GM18951 (cell line): Measurements from ENCODE around the gene CDCP2.

Experiments
- POLR2A ChIP-seq: IDR thresholded peaks from 4 replicates; pipeline ENCODE4 v1.6.1; 2011; ENCODE audit warnings: mild to moderate bottlenecking; ENCODE audit not compliant: insufficient read length, insufficient read depth; ENCODE audit errors: extremely low read depth
- in situ Hi-C: fragments of 300-500 bp; cut with MboI; formaldehyde crosslinking; loops from one replicate; pipeline ENCODE4 v1.12.0; 2022; ENCODE audit warnings: low sequenced_read_pairs, mixed read lengths, inconsistent platforms; ENCODE audit not compliant: unreplicated experiment

The CDCP2 gene

DNA sequence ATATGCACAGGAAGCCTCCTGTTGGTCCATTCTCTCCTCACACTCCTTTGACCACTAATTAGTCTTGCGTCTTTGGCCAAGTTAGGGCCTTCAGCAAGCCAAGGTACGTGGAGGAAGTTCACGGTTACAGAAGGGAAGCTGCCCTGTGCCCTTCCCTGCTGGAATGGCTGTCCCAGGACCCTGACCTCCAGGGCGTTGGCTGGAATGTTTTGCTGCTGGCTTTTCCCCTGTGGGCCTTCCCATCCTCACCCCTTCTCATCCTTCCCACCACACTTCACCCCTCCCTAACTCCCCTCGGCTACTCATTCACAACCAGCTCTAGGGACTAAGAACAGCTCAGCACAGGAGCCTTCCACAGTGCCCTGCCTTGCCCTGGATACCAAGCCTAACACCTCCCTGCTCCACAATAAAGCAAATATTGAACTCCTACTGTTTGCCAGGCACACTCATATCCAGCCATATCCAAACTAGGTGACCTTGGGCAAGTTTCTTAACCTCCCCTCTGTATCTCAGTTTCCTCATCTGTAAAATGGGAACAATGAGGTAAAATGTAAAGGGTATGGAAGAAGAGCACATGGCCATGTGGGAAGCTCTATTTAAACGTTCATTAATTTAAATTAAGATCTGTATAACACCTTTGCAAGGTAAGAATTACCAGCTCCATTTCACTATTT, 8.8 kb upstream of the CDCP2 start:
- no peak for TF ChIP-seq POLR2A
- in situ Hi-C loops: no loop called here

DNA sequence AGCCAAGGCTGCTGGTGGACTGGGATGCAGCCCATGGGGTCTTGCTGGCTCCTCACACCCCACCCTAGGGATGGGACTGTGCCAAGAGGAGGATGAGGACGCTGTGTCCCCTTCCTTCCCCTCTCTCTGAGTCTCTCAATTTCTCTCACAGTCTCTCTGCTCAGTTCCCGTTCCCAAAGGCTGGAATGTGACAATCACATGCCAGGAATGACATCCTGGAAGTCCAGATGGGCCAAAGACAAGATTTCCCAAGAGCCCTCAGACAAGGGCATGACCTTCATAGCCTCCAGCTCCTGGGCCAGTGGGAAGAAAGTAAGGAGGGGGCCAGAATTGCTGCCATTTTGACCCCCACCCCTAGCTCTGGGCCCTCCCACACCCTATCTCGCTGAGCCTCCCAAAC, 7.6 kb upstream of the CDCP2 start:
- no peak for TF ChIP-seq POLR2A
- in situ Hi-C loops: no loop called here

DNA sequence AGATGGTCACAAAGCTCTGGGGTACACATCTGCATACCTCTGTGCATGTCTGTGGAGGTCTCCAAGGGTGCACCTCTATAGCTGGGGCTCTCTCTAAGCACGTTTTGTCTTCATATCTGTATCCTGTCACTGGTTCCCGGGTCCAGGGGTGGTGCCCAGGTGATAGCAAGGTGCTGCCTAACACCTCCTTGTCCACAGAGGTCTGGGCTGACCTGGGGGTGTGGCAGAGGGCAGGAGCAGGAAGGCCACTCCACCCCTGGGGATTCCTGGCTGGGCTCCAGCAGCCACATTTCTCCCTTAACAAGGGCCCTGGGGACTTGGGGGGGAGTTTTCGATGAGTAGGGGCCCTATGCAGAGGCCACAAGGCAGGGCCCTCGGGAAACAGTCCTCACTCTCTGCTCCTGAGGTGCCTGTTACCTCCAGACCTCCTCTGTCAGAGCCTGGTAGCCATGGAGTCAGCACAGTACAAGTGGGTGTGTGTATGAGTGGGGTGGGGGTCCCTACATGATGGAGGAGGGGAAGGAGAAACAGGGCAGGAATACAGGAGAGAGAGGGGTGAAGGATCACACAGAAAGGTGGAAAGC, 7.0 kb upstream of the CDCP2 start:
- in situ Hi-C loops: no loop called here
- no peak for TF ChIP-seq POLR2A

DNA sequence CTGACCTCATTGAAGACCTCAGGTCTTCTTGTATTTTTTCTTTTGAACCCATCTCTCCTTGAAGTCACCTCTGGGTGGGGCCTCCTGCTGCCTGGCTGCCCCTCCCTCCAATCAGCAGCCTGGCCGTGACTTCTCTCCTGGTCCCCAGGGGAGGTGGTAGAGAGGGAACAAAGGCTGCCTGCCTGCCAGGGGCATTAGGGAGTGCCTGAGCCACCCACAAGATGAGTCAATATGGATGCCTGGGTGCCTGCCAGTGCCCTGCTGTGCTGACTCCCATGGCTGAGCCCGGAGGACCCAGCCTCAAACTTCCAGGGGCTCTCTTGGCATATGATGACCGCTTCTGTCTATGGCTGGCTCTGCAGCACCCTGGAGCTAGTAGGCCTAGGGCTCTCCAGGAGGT, 5.3 kb upstream of the CDCP2 start:
- TF ChIP-seq POLR2A: no peak
- in situ Hi-C loops: no loop called here

DNA sequence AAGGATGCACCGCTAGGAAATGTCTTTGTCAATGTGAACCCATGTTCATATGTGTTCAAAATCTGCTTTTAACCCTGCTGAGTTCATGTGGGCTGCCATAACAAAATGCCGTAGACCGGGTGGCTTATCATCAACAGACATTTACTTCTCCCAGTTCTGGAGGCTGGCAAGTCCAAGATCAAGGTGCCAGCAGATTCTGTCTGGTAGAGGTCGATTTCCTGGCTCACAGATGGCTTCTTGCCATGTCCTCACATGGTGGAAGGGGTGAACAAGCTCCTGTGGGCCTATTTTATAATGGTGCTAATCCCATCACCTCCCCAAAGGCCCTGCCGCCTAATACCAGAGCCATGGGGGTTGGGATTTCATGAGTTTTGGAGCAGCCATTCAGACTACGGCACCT, 4.6 kb upstream of the CDCP2 start:
- in situ Hi-C loops: no loop called here
- TF ChIP-seq POLR2A: no peak

DNA sequence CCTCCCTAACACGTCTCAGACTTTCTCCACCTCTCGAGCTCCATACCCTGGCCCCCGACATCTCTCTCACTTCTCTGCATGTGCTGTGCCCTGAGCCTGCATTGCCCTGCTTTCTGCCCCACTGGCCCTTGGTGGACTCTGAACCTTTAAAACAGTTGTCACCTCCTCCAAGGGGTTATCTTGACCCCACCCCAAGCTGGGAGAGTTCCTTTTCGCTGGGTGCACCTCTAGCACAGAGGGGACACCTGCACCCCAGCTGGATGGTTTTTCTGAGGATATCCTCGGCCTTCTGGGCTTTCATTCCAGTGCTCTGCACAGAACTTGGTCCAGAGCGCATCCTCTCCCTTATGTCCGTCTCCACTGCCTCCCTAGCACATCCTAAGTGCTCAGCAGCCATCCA, 4.2 kb upstream of the CDCP2 start:
- TF ChIP-seq POLR2A: no peak
- in situ Hi-C loops: no loop called here

DNA sequence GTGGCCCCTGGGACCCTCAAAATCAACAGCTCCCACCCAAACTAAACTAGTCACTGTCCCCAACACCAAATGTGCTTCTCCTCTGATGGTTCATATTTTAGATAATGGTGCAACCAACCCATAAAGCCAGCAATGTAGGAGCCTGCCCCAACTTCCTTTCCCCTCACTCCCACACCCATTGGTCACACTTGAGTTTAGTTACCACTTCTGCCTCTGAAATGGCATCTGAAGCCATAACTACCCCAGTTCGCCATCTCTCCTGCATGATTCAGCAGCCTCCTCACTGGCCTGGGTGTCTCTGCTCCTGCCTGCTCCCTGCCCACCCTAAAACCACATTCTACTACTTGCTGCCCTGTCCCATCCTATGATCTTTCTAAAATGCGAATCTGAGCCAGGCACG, 3.4 kb upstream of the CDCP2 start:
- in situ Hi-C loops: no loop called here
- TF ChIP-seq POLR2A: no peak

DNA sequence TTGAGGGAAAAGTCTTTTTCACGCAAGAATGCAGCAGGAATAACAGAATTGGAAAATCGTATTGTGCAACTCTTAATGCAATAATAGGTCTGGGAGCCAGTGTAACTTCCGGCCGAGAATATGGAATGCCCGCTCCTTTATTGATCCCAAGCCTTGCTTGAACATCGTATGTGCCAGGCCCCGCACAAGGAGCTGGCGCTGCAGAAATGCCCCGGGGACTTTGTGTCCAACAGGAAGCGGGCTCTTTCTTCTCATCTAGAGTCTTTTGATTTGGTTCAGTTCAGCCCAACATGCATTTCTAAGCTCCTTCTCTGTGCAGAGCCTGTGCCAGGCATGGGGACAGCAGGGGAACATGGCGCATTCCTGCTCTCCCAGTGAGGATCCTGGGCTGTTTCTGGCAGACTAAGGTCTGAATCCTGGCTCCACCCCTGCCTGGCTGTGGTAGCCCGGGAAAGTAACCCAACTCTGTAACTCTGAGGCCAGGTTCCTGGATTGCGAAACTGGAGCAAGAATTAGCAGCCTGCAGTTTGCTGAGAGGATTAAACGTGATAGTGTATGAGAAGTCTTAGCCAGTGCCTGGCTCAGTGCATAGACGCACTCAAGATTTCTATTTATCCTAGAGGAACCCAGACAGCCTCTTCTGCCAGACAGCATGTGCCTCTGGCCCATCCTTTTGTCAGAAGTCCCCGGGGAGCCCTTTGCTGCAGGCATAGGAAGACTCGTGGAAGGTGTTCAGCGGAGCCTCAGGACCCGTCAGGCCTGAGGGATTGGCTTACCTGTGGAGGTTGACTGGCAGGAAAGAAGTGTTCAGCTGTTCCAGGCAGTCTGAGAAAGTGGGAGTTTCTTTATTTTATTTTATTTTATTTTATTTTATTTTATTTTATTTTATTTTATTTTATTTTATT, 987 bp upstream of the CDCP2 start:
- no peak for TF ChIP-seq POLR2A
- in situ Hi-C loops: no loop called here

DNA sequence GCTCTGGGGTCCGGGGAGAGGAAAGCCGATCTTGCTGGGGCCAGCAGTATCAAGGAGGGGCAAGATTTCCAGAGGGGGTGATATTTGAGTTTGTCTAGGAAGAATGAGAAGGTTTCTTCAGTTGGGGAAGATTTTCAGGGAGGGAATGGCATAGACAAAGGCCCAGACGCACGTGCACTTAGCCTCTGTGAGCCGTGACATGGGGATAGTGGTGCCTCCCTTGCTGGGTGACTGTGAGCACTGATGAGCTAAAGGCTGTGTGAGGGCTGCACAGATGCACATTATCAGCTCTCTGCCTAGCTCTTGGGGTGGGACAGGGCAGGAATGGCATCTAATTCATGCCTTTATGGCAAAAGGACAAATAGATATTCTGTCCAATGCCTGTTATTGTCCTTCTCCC, 1.8 kb downstream of the CDCP2 start:
- TF ChIP-seq POLR2A: no peak
- in situ Hi-C loops: no loop called here

DNA sequence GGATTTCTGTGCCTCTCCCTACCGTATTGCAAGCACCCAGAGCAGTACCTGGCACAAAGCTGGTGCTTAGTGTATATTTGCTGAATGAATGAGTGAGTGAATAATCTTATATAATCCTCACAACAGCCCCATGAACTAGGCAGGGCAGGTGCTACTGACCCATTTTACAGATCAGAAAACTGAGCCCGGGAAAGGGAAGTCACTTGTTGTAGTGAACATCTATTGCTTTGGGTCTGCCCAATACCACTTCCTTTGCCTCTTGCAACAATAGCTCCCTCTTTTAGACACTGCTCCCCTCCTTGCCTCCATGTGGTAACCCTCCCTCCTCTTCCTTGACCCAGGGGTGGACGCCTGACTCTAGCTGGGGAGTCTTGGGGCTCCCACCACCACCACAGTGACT, 3.1 kb downstream of the CDCP2 start:
- TF ChIP-seq POLR2A: no peak
- in situ Hi-C loops: no loop called here

DNA sequence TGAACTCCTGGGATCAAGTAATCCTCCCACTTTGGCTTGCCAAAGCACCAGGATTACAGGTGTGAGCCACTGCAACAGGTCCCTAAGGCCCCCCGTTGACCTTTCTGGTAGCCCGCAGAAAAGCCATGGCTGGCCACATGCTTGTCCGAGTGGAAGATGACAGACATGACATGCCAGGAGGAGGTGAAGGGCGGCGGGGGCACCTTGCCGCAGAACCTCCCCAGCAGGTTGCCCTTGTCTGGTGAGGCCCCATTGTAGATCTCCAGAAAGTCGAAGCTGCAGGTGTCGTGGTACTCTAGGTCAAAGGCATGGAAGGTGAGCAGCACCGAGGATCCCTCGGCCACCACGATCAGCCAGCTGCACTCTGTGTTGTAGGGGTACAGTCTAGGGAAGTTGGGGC, 8.4 kb downstream of the CDCP2 start:
- no peak for TF ChIP-seq POLR2A
- in situ Hi-C loops: no loop called here

DNA sequence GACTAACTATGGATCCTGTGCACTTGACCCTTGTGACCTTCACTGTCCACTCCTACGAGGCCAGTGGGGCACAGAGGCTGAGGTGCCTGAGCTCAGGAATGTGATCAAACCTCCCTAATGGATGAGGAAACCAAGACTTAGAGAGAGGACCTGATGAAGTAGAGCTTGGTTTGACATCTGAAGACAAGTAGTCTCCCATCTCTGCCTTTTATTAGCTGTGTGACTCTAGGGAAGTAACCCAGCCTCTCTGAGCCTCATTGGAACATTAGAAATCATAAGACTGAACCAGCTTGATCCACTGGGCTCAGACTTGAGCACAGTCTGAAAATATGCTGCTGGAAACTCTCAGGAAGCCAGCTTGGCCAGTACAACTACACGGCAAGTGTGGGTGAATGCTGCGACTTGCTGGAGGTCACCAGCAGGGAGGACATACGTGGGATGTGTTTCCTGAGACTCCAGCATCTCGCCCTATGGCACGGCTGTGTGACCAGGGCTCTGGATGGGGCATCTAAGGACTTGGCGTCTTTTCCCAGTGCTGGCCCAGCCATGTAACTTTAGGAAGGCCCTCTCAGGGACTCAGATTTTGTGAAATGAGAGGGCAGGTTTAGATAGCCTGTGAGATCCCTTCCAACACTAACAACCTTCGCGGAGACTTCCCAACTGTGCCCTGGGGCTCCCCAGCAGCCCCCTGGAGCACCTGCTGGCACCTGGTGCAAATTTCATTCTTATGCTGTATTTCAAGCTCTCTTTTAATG, 10.5 kb downstream of the CDCP2 start:
- TF ChIP-seq POLR2A: no peak
- in situ Hi-C loops: no loop called here

DNA sequence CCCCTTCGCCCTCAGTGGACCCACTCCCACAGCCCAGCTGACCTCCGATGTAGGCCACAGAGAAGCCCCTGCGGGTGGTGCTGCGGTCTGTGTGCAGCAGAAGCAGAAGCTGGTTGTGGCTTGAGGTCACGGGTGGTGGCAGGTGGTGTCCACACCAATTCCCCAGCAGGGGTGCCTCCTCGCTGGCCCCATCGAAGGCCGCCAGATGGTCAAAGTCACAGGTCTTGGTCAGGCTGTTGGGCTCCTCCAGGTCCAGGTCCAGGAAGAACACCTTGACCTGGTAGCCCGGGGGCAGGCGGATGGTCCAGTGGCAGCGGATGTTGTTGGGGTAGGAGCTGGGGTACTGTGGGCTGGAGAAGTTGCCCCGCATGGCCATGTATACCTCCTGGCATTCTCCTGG, 13.1 kb downstream of the CDCP2 start:
- TF ChIP-seq POLR2A: no peak

More for the DNA sequence above, 13.1 kb downstream of the CDCP2 start:
- in situ Hi-C loops: no loop called here
